Fibroblast of peridontal ligament (primary cell): ENCODE results near the gene YY1.
"Not testable (repeated sequence)": the region's sequence is repeated elsewhere in the genome, so short reads cannot be mapped to it uniquely, and the experiment has no call there.

Source experiments
- DNase-seq: peaks from one replicate; pipeline ENCODE4 v3.0.0-alpha.2; 2010; ENCODE audit errors: extremely low read depth

YY1 gene

GRCh38 chr14:100243020-100243419 lies 4.1 kb downstream of the YY1 start:
- DNase-seq = no peak

GRCh38 chr14:100246809-100247428 lies 8.0 kb downstream of the YY1 start:
- peak; percentile 52 for DNase-seq

GRCh38 chr14:100250732-100251465 lies 12.0 kb downstream of the YY1 start:
- DNase-seq = no peak

GRCh38 chr14:100252684-100253083 lies 13.7 kb downstream of the YY1 start:
- no peak for DNase-seq

GRCh38 chr14:100256339-100256895 lies 17.5 kb downstream of the YY1 start:
- DNase-seq = no peak

GRCh38 chr14:100261621-100262020 lies 22.7 kb downstream of the YY1 start:
- no peak for DNase-seq

GRCh38 chr14:100262545-100262944 lies 23.6 kb downstream of the YY1 start:
- no peak for DNase-seq

GRCh38 chr14:100263141-100263540 lies 24.2 kb downstream of the YY1 start:
- peak; percentile 46 for DNase-seq

GRCh38 chr14:100267990-100268389 lies 29.0 kb downstream of the YY1 start:
- no peak for DNase-seq

GRCh38 chr14:100268591-100269207 lies 29.8 kb downstream of the YY1 start:
- peak; percentile 50 for DNase-seq

- peak; percentile 36 for DNase-seq
Observed at GRCh38 chr14:100271247-100271939, 32.4 kb downstream of the YY1 start.

- DNase-seq = no peak
Observed at GRCh38 chr14:100274250-100274649, 35.3 kb downstream of the YY1 start.

GRCh38 chr14:100275214-100275613 lies 36.3 kb downstream of the YY1 start:
- no peak for DNase-seq

GRCh38 chr14:100278702-100279101 lies 39.8 kb downstream of the YY1 start:
- peak; percentile 63 for DNase-seq

GRCh38 chr14:100279133-100279532 lies 40.2 kb downstream of the YY1 start:
- DNase-seq = no peak

- no peak for DNase-seq
Observed at GRCh38 chr14:100279563-100279962, 40.6 kb downstream of the YY1 start.

- no peak for DNase-seq
Observed at GRCh38 chr14:100281286-100282082, 42.5 kb downstream of the YY1 start.

GRCh38 chr14:100282083-100282350 lies 43.1 kb downstream of the YY1 start:
- DNase-seq = no peak

GRCh38 chr14:100282766-100283419 lies 43.9 kb downstream of the YY1 start:
- no peak for DNase-seq

GRCh38 chr14:100283436-100283835 lies 44.5 kb downstream of the YY1 start:
- DNase-seq = not testable (repeated sequence)
